SW 1271 (cell line): Measurements from ENCODE around the gene GSTM2.

Experiments used
- DNase-seq, 2 experiments: peaks; one replicate each; lab custom pipeline; 2025; lab: John Stamatoyannopoulos, UW

GSTM2 gene

GRCh38 chr1:109667452-109668122, at the start of gene GSTM2:
GSTM2 (plus strand) TSS chr1:109668057; CDS start chr1:109668116, 59 bp downstream.
- DNase-seq: no peak

GRCh38 chr1:109618661-109619575, 48.9 kb upstream of the GSTM2 start:
- no peak for DNase-seq

GRCh38 chr1:109619576-109620400, 48.1 kb upstream of the GSTM2 start, which contains the start of the genes AMPD2 and GNAT2:
AMPD2 (plus strand) TSS chr1:109619837; CDS start chr1:109621176, 1,339 bp downstream.
GNAT2 (minus strand) TSS chr1:109619616; CDS start chr1:109612870, 6,746 bp downstream.
- peak; percentile 6 to 68 for DNase-seq

GRCh38 chr1:109620401-109620791, 47.5 kb upstream of the GSTM2 start:
- DNase-seq: peak in 1 of 2 experiments; percentile 44

GRCh38 chr1:109620841-109621286, 47.0 kb upstream of the GSTM2 start:
- peak; percentile 79 to 89 for DNase-seq

GRCh38 chr1:109621379-109622136, 46.3 kb upstream of the GSTM2 start:
- DNase-seq: no peak

GRCh38 chr1:109622137-109622892, 45.5 kb upstream of the GSTM2 start:
- DNase-seq: no peak

GRCh38 chr1:109622895-109623294, 45.0 kb upstream of the GSTM2 start:
- no peak for DNase-seq

GRCh38 chr1:109623601-109624161, 44.2 kb upstream of the GSTM2 start:
- DNase-seq: no peak

GRCh38 chr1:109624201-109625010, 43.5 kb upstream of the GSTM2 start:
- no peak for DNase-seq

- DNase-seq: no peak
Observed at GRCh38 chr1:109625176-109625575, 42.7 kb upstream of the GSTM2 start.

GRCh38 chr1:109625601-109626560, 42.0 kb upstream of the GSTM2 start:
- DNase-seq: no peak

GRCh38 chr1:109626682-109627408, 41.0 kb upstream of the GSTM2 start:
- DNase-seq: no peak

GRCh38 chr1:109627692-109628399, 40.0 kb upstream of the GSTM2 start:
- no peak for DNase-seq

- no peak for DNase-seq
Observed at GRCh38 chr1:109628540-109629321, 39.1 kb upstream of the GSTM2 start.
